Adrenal gland (tissue), 5 donors: ENCODE data around the gene CTSO.

Experiments used
- POLR2A ChIP-seq, 2 donors: fragments of 450-650 bp; IDR thresholded peaks; one replicate each; pipeline ENCODE4 v1.6.1; 2017; ENCODE audit warnings: antibody characterized with exemption in 2 of 2, mild to moderate bottlenecking in 2 of 2, moderate library complexity in 1 of 2
- TF ChIP-seq, protein P1 (sequence below), 6 experiments: fragments of 450-650 bp in 4 of 6; fragments of 200-600 bp in 2 of 6; sonication (generic) in 1 of 6; IDR thresholded peaks; 1 replicate in 5 of 6; 2 replicates in 1 of 6; pipeline versions ENCODE4 v1.5.1 to v1.8.0; 2016 to 2021; ENCODE audit warnings: antibody characterized with exemption in 6 of 6, mild to moderate bottlenecking in 2 of 6, moderate library complexity in 1 of 6
- donor health status: DM: no; HTN: no; CAD: no.

DNA sequence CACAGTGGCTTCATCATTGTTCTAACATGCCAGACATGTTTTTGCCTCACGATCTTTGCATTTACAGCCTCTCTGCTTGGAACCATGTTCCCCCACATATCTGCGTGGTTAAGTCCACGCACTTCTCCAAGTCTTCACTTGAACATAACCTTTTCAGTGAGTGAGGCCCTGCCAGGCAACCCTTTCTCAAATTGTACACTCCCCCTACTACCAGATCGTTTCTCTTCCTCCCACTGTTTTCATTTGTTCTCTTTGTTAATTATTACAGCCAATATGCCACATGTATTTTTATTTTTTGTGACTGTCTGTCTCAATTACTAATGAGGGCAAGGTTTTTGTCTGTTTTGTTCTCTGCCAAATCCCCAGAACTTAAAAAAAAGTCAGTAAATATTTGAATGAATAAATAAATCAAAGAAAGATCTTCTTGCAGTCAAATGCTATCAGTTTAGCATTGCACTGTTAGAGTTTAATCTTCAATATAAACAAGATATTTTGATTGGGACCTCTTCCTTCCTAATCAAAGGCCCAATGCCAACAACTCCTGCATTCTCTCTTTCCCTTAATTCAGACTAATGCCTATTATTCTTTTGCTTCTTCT lies 18.2 kb downstream of the CTSO start:
- TF ChIP-seq, protein P1, sequence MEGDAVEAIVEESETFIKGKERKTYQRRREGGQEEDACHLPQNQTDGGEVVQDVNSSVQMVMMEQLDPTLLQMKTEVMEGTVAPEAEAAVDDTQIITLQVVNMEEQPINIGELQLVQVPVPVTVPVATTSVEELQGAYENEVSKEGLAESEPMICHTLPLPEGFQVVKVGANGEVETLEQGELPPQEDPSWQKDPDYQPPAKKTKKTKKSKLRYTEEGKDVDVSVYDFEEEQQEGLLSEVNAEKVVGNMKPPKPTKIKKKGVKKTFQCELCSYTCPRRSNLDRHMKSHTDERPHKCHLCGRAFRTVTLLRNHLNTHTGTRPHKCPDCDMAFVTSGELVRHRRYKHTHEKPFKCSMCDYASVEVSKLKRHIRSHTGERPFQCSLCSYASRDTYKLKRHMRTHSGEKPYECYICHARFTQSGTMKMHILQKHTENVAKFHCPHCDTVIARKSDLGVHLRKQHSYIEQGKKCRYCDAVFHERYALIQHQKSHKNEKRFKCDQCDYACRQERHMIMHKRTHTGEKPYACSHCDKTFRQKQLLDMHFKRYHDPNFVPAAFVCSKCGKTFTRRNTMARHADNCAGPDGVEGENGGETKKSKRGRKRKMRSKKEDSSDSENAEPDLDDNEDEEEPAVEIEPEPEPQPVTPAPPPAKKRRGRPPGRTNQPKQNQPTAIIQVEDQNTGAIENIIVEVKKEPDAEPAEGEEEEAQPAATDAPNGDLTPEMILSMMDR (IDR thresholded peaks at IDR 0.05): no peak
- no peak for TF ChIP-seq POLR2A (IDR thresholded peaks at IDR 0.05)
